ENCODE data around the gene EFCAB6.

EFCAB6 gene

GRCh38 chr22:43817402-43817801, 5.3 kb upstream of the EFCAB6 start:
- H3K4me3 ChIP-seq (ENCODE audit: control insufficient read depth, low read depth, low read length): no peak overlapping the region
- no peak for DNase-seq (ENCODE audit: low read depth)
- TF ChIP-seq CTCF (IDR thresholded peaks at IDR 0.05; ENCODE audit: control insufficient read depth, insufficient read depth, low read depth, low read length, missing control alignments): no peak

GRCh38 chr22:43814264-43814663, 2.2 kb upstream of the EFCAB6 start:
- no peak for TF ChIP-seq CTCF (IDR thresholded peaks at IDR 0.05; ENCODE audit: control insufficient read depth, insufficient read depth, low read depth, low read length, missing control alignments)
- DNase-seq (ENCODE audit: low read depth): no peak
- no peak overlapping the region for H3K4me3 ChIP-seq (ENCODE audit: control insufficient read depth, low read depth, low read length)

- no peak for TF ChIP-seq CTCF (IDR thresholded peaks at IDR 0.05; ENCODE audit: control insufficient read depth, insufficient read depth, low read depth, low read length, missing control alignments)
- H3K4me3 ChIP-seq (ENCODE audit: control insufficient read depth, low read depth, low read length): peak overlapping the region; percentile 85
- no peak for DNase-seq (ENCODE audit: low read depth)
Measured at GRCh38 chr22:43812890-43813289, 785 bp upstream of the EFCAB6 start.

GRCh38 chr22:43811777-43812148, 342 bp downstream of the EFCAB6 start:
- H3K4me3 ChIP-seq (ENCODE audit: control insufficient read depth, low read depth, low read length): peak overlapping the region; percentile 85
- no peak for DNase-seq (ENCODE audit: low read depth)
- TF ChIP-seq CTCF (IDR thresholded peaks at IDR 0.05; ENCODE audit: control insufficient read depth, insufficient read depth, low read depth, low read length, missing control alignments): no peak

- no peak overlapping the region for H3K4me3 ChIP-seq (ENCODE audit: control insufficient read depth, low read depth, low read length)
- DNase-seq (ENCODE audit: low read depth): no peak
- no peak for TF ChIP-seq CTCF (IDR thresholded peaks at IDR 0.05; ENCODE audit: control insufficient read depth, insufficient read depth, low read depth, low read length, missing control alignments)
Measured at GRCh38 chr22:43802897-43803495, 9.1 kb downstream of the EFCAB6 start.

- no peak for DNase-seq (ENCODE audit: low read depth)
- TF ChIP-seq CTCF (IDR thresholded peaks at IDR 0.05; ENCODE audit: control insufficient read depth, insufficient read depth, low read depth, low read length, missing control alignments): no peak
- H3K4me3 ChIP-seq (ENCODE audit: control insufficient read depth, low read depth, low read length): no peak overlapping the region
Measured at GRCh38 chr22:43800970-43801369, 11.1 kb downstream of the EFCAB6 start.

GRCh38 chr22:43798492-43798891, 13.6 kb downstream of the EFCAB6 start:
- no peak overlapping the region for H3K4me3 ChIP-seq (ENCODE audit: control insufficient read depth, low read depth, low read length)
- no peak for DNase-seq (ENCODE audit: low read depth)
- TF ChIP-seq CTCF (IDR thresholded peaks at IDR 0.05; ENCODE audit: control insufficient read depth, insufficient read depth, low read depth, low read length, missing control alignments): no peak
